HG02884 (cell line): ENCODE data around the gene PDE4D.

ENCODE experiments used
- ATAC-seq: cut with Tn5 transposase; IDR thresholded peaks from one replicate; pipeline ENCODE4 v1.9.1; 2021; ENCODE audit warnings: mild to moderate bottlenecking, moderate library complexity; ENCODE audit not compliant: unreplicated experiment

The PDE4D gene

DNA sequence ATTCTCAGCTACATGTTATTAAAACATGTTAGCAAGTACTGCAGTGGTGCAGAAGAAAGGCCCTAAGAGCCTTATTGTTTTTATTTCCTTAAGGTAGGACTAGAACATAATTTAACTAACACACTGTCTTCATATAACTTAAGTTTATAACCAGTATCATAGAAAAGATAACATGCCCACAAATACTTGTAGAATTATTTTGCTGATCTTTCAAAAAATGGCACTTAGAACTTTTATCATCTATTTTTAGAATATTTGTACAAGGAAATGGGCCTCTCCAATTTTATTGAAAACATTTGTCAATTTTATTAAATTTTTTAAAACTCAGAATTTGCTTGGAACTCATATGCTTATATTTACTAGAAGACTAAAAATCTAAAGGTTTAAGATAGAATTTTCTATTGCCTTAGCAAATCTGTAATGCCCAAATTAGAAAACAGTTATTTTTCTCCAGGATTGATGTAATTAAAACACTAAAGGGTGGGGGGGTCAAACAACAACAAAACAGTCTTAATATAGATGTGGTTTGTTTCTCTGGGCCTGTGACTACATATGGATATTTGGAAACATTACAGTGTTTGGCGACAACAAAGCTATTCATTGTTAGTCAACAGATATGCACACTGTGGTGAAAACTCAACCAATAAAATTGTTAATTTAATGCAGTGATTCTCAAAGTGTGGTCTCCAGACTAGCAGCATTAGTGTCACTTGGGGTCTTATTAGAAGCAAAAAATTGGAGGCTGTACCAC is 360.4 kb downstream of the PDE4D start:
- no peak for ATAC-seq

DNA sequence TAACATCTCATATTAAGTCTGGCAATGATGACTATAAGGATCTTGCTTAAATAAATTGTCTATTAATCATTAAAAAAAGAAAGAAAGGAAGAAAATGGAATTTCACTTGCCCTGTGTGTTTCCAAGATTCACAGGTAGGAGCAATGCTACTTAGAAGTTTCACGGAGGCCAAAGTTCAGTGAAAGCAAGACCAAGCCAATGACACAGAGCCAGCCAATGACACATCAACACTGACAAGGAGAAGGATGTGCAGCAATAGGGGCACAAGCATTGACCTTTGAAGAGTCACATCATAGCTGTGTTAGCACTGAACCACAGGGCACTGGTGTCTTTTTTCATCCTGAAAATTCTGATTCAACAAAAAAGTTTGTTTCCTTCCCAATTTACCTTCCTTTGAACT is 364.3 kb downstream of the PDE4D start:
- no peak for ATAC-seq

DNA sequence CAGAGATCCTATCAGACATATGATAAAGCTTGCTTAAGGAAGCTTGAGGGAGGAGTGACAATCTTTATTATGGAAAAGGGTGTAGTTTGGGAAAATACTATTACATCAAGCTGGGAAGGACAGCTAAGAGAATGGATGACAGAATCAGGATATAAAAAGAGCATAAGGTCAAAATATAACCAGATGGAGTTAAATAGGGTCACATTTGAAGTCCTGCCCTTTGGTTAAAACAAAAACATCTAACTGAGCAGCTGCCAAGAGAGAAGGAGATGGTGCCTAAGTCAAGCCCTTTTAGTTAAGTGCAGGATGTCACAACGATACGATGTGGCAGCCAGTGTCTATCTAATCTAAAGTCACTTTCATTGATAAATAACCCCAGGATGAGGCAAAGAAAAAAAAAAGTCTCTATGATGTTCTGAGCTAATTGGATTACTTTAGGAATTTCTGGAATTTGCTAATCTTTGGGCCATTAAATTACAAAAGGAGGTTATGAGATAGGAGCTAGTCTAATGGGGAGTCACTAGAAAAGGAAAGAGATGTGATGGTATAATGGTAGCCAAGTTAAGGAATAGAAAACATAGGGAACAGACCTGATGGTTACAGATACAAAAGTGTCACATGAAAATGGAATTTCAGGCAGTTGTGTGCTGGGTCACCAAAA is 365.2 kb downstream of the PDE4D start:
- no peak for ATAC-seq

- no peak for ATAC-seq
Observed at GRCh38 chr5:59525957-59526356, 367.6 kb downstream of the PDE4D start.

- no peak for ATAC-seq
Observed at GRCh38 chr5:59525311-59525710, 368.2 kb downstream of the PDE4D start.

DNA sequence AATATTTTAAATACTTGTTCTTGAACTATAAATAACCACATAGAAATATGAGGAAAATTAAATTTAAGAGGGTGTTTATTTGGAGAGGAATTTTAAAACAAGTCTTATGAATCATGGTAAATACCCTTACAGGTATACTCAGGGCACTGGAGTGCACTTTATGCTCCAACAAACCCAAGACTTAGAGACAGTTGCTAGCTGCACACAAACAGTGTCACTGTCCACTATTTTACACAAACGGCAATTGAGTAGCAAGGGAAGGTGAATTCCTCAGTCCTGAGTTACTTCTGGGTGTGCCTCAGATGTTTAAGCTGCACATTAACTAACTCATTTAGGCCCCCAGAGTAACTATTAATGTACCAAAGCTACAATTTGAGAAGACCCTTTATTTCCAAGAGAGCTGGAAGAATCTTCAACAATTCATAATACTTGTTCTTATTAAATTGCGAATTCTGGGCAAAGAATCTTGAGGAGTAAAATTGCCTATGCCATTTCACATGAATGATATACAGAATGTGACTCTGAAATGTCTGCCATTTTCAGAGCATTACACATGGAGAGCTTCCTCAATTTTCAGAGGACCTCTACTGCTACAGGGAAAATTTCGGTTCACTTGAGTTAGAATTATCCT is 371.2 kb downstream of the PDE4D start:
- no peak for ATAC-seq

DNA sequence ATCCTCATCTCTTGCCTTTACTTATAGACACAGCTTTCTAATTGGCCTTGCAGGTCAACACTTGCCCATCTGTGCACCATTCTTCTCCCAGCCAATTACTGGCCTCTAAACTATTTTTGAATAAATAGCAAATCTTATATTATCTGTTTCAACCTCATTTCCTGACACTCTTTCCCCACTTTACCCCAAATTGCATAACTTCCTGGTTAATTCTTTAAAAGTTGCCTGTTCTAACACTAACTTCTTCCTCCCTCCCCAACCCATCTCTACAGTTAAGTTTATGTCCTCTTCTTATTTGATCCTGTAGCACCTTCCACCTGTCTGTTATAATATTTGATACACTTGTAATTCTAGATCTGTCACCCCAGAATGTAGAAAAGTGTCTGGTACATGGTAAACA is 372.1 kb downstream of the PDE4D start:
- ATAC-seq, result no peak

- ATAC-seq, result no peak
Observed at GRCh38 chr5:59519338-59519737, 374.2 kb downstream of the PDE4D start.

- no peak for ATAC-seq
Observed at GRCh38 chr5:59517926-59518585, 375.5 kb downstream of the PDE4D start.

DNA sequence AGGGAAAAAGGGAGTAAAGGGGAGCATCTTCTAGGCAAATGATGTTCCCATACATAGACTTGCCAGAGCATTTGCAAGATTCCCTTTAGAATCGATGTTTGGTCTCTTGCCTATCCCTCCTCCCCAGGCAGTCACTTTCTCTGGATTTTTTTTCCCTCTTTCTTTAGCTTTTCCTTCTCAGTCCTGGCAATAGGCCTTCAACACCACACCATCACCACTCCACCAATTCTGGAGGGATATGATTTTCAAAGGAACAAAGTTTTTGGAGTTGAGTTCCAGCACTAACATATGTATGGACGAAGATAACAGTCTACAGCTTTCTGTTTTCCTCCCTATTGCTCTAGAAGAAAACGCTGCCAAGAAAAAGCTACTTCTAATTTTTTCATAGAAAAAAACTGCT is 377.4 kb downstream of the PDE4D start:
- no peak for ATAC-seq

DNA sequence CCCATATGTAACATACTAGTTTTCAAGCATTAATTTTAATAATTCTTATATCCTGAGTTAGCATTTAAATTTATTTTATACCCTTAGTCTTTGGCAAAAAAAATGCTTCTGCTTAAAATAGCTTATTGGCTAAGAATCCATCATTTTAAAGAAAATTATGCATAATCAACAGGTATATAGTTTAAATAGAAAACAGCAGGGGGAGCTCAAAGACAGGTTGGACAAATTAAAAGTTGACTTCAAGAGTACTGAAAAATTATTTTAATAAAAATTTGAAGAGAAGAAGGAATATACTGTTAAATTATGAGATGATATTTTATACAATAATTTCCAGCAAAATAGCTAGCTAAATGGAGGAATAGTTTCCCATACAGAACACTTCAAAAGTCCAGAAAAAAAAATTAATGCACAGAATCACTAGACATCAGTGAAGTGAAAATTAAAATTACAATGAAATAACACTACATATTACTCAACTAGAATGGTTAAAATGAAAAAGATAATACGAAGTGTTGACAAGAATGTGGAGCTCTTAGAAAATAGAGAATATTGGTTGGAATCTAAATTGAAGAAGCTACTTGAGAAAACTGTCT is 387.1 kb downstream of the PDE4D start:
- ATAC-seq, result no peak

DNA sequence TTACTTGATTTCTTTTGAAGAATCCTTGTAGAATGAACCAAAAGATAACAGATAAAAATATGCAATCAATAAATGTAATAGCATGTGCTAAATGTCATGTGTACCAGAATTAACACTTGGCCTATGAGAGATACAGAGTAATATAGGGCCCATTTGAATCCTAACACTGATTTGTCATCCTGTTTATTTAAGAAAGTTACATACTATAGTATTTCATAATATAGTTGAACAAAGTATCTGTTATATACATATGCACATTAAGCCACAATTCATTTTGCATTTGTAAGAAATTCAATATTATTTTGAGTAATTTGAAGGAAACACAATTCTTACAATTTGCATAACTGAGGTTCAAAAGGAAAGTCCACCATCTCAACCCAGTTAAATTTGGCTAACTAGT is 389.5 kb downstream of the PDE4D start:
- ATAC-seq, result no peak

DNA sequence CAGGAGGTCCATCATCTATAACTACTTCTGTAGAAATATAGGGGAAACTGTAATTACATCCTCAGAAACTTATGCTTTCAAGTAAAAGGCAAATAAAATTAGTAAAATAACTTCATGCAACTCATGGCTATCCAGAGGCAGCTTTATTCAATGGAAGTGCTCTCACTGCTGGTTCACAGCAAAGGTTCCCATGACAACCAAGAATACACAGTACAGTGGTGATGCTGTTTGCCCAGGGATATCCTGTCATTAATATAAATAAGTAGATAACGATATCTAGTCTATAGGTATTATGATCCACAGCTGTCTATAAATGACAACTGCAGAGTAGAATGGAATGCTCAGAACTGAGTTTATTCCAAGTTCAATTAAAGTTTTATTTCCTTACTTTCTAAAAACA is 390.3 kb downstream of the PDE4D start:
- ATAC-seq, result no peak

GRCh38 chr5:59501316-59501715 is 392.2 kb downstream of the PDE4D start:
- no peak for ATAC-seq

DNA sequence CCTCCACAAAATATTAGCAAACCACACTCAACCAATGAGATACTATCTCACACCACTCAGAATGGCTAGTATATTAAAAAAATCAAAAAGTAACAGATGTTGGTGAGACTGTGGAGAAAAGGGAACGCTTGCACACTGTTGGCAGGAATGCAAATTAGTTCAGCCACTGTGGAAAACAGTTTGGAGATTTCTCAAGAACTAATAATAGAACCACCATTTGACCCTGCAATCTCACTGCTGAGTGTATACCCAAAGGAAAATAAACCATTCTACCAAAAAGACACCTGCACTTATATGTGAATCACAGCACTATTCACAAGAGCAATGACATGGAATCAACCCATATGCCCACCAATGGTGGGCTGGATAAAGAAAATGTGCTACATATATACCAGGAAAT is 393.5 kb downstream of the PDE4D start:
- no peak for ATAC-seq

DNA sequence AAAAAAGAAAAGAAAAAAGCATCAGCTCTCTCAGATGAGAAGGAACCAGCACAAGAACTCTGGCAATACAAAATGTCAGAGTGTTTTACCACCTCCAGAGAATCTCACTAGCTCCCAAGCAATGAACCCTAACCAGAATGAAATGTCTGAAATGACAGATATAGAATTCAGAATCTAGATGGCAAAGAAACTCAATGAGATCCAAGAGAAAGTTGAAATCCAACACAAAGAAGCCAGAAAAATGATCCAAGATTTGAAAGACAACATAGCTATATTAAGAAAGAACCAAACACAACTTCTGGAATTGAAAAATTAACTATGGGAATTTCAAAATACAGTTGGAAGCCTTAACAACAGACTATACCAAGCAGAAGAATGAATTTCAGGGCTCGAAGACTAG is 396.3 kb downstream of the PDE4D start:
- no peak for ATAC-seq

- no peak for ATAC-seq
Observed at GRCh38 chr5:59496524-59497134, 396.9 kb downstream of the PDE4D start.

- no peak for ATAC-seq
Observed at GRCh38 chr5:59491945-59492344, 401.6 kb downstream of the PDE4D start.

DNA sequence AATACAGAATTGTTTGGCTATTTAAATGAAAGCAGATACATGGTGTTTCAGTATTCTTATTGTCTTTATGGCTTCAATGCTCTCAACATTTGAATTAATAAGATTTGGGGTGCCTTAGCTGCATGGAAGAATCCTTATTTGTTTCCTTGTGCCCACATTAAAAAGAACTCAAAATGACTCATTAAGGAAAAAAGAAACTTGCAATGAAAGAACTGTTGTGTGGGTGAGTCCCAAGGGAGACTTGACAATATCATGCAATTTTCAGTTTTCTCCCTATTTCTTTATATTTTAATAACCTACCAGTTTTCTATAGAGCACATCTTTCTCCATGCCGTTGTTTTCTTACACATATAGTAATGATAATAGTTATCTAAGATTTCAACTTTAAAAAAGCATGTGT is 404.0 kb downstream of the PDE4D start:
- ATAC-seq, result no peak

- no peak for ATAC-seq
Observed at GRCh38 chr5:59487772-59488729, 405.5 kb downstream of the PDE4D start.
